Activated CD4-positive, CD25-positive, alpha-beta regulatory T cell treated with anti-CD3 and anti-CD28 coated beads, Interleukin-2, amount 50 U/mL, for 16 hours (primary cell): Measurements from ENCODE around the gene PRRC2C.
A peak's percentile ranks its signal among the peaks of the same experiment; 100 is the strongest.
"Not testable (repeated sequence)": the region's sequence is repeated elsewhere in the genome, so short reads cannot be mapped to it uniquely, and the experiment has no call there.

Experiments
- DNase-seq: peaks from one replicate; pipeline ENCODE4 v3.0.0-alpha.2; 2020; ENCODE audit warnings: low read depth, low spot score

The PRRC2C gene

GRCh38 chr1:171485375-171486047 lies at the start of gene PRRC2C:
PRRC2C (plus strand) TSS chr1:171485530; CDS start chr1:171512089, 26,559 bp downstream.
- DNase-seq: peak; percentile 86

GRCh38 chr1:171438441-171438840 lies 46.9 kb upstream of the PRRC2C start:
- no peak for DNase-seq

- DNase-seq: not testable (repeated sequence)
Observed at GRCh38 chr1:171440201-171440600, 45.1 kb upstream of the PRRC2C start.

GRCh38 chr1:171441278-171441895 lies 43.9 kb upstream of the PRRC2C start:
- not testable (repeated sequence) for DNase-seq

- DNase-seq: no peak
Observed at GRCh38 chr1:171446386-171446785, 38.9 kb upstream of the PRRC2C start.

- DNase-seq: no peak
Observed at GRCh38 chr1:171455967-171456366, 29.4 kb upstream of the PRRC2C start.

GRCh38 chr1:171457412-171457811 lies 27.9 kb upstream of the PRRC2C start:
- no peak for DNase-seq

- no peak for DNase-seq
Observed at GRCh38 chr1:171460018-171460620, 25.2 kb upstream of the PRRC2C start.

GRCh38 chr1:171467626-171468025 lies 17.7 kb upstream of the PRRC2C start:
- no peak for DNase-seq

GRCh38 chr1:171468120-171468750 lies 17.1 kb upstream of the PRRC2C start:
- DNase-seq: no peak

GRCh38 chr1:171470726-171471125 lies 14.6 kb upstream of the PRRC2C start:
- no peak for DNase-seq

GRCh38 chr1:171472183-171472647 lies 13.1 kb upstream of the PRRC2C start:
- DNase-seq: no peak

GRCh38 chr1:171476829-171477228 lies 8.5 kb upstream of the PRRC2C start:
- no peak for DNase-seq

GRCh38 chr1:171477804-171478203 lies 7.5 kb upstream of the PRRC2C start:
- no peak for DNase-seq

GRCh38 chr1:171480035-171480434 lies 5.3 kb upstream of the PRRC2C start:
- no peak for DNase-seq

- no peak for DNase-seq
Observed at GRCh38 chr1:171484760-171485374, 463 bp upstream of the PRRC2C start.

GRCh38 chr1:171486048-171486519 lies 754 bp downstream of the PRRC2C start:
- DNase-seq: peak; percentile 55

GRCh38 chr1:171487038-171487437 lies 1.7 kb downstream of the PRRC2C start:
- no peak for DNase-seq

- DNase-seq: no peak
Observed at GRCh38 chr1:171488190-171488929, 3.0 kb downstream of the PRRC2C start.

GRCh38 chr1:171494076-171494475 lies 8.7 kb downstream of the PRRC2C start:
- DNase-seq: no peak

GRCh38 chr1:171495444-171495843 lies 10.1 kb downstream of the PRRC2C start:
- DNase-seq: no peak
